ENCODE results near the gene GET4.
A peak's percentile ranks its signal among the peaks of the same experiment; 100 is the strongest.

GET4 gene

DNA sequence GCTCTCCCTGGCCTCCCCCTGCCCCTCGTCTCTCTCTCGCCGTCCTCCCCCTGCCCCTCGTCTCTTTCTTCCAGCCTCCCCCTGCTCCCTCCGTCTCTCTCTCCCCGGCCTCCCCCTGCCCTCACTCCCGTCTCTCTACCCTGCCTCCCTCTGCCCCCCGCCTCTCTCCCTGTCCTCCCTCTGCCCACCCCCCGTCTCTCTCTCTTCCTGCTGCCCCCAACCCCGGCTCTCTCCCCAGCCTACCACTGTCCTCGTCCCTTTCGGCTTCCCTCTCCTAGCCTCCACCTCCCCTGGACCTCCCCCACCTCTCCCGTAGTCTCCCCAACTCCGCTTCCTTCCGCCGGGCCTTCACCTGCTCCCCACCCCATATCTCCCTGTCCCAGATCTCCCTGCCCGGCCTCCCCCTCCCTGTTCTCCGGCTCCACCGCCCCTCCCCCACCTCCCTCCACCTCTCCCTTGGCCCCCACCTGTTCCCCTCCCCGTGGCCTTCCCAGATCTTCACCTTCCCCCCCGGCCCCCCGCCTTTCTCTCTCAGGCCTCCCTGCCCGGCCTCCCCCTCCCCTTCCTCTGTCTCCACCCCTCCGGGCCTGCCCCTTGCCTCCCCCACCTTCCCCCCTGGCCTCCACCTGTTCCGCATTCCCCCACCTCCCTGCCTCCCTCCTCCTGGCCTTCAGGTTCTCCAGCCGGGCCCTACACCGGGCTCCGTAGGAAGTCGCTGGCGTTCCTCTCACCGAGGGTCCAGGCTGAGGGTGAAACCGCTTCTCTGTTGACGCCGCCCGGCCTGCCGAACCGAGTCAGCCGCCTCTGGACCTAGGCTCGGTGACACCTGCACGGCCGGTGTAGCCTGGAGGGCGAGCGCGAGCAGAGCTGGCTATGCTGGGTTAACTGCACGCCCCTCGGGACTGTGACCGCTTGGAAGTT lies 1.2 kb downstream of the GET4 start:
- Histone ChIP-seq H3K9ac (ENCODE audit: low read depth in 1 of 2, low read length in 2 of 2) (peak overlapping the region; percentile 70 to 85), H3K9me3 (ENCODE audit: control insufficient read depth in 2 of 2, low read length in 2 of 2) (no peaks in the 10 kb centered on the region), H3K27me3 (ENCODE audit: control insufficient read depth in 2 of 2, insufficient read depth in 2 of 2, low read length in 2 of 2) (no peaks in the 10 kb centered on the region), H3K4me1 (ENCODE audit: control insufficient read depth in 2 of 2, insufficient read depth in 2 of 2, low read length in 2 of 2) (peaks cover 12 to 13% of the 10 kb centered on the region in 2 donors), H3K27ac (ENCODE audit: low read depth in 2 of 2, low read length in 2 of 2) (peak overlapping the region; percentile 89), H3K4me3 (ENCODE audit: low read length in 2 of 2) (peak overlapping the region; percentile 85 to 95), H3K36me3 (ENCODE audit: control insufficient read depth in 2 of 2, insufficient read depth in 2 of 2, low read length in 2 of 2) (peaks cover 3 to 14% of the 10 kb centered on the region in 2 donors)

- no peak overlapping the region for H3K9ac ChIP-seq (ENCODE audit: low read depth in 1 of 2, low read length in 2 of 2)
Observed at GRCh38 chr7:879093-879492, 2.7 kb downstream of the GET4 start.

DNA sequence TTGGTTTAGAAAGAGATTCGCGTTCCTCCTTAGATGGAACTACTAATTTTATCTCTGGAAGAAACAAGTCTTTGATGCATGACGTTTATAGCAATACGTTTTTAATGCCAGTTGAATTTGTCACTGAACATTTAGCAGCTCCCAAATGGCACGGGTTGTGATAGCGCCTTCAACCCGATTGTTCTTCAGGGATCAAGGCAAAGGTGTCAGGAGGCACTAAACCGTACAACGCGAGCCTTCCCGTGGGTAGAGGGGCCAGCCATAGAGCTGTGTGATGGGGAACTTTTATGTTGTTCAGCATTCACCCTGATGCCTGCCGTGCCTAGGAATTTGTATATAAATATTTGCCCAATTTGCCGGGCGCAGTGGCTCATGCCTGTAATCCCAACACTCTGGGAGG lies 3.4 kb downstream of the GET4 start:
- no peaks in the 10 kb centered on the region for H3K9me3 ChIP-seq (ENCODE audit: control insufficient read depth in 2 of 2, low read length in 2 of 2)
- no peak overlapping the region for H3K4me3 ChIP-seq (ENCODE audit: low read length in 2 of 2)
- no peaks in the 10 kb centered on the region for H3K27me3 ChIP-seq (ENCODE audit: control insufficient read depth in 2 of 2, insufficient read depth in 2 of 2, low read length in 2 of 2)
- peaks cover 0 to 9% of the 10 kb centered on the region in 2 donors for H3K36me3 ChIP-seq (ENCODE audit: control insufficient read depth in 2 of 2, insufficient read depth in 2 of 2, low read length in 2 of 2)
- no peak overlapping the region for H3K27ac ChIP-seq (ENCODE audit: low read depth in 2 of 2, low read length in 2 of 2)
- H3K4me1 ChIP-seq (ENCODE audit: control insufficient read depth in 2 of 2, insufficient read depth in 2 of 2, low read length in 2 of 2) = peaks cover 6% of the 10 kb centered on the region in 2 donors
- H3K9ac ChIP-seq (ENCODE audit: low read depth in 1 of 2, low read length in 2 of 2) = no peak overlapping the region

More at GRCh38 chr7:879093-879492, 2.7 kb downstream of the GET4 start:
- Histone ChIP-seq H3K27ac (ENCODE audit: low read depth in 2 of 2, low read length in 2 of 2) (no peak overlapping the region), H3K4me3 (ENCODE audit: low read length in 2 of 2) (no peak overlapping the region), H3K4me1 (ENCODE audit: control insufficient read depth in 2 of 2, insufficient read depth in 2 of 2, low read length in 2 of 2) (peaks cover 6% of the 10 kb centered on the region in 2 donors), H3K36me3 (ENCODE audit: control insufficient read depth in 2 of 2, insufficient read depth in 2 of 2, low read length in 2 of 2) (peaks cover 0 to 9% of the 10 kb centered on the region in 2 donors), H3K27me3 (ENCODE audit: control insufficient read depth in 2 of 2, insufficient read depth in 2 of 2, low read length in 2 of 2) (no peaks in the 10 kb centered on the region), H3K9me3 (ENCODE audit: control insufficient read depth in 2 of 2, low read length in 2 of 2) (no peaks in the 10 kb centered on the region)

DNA sequence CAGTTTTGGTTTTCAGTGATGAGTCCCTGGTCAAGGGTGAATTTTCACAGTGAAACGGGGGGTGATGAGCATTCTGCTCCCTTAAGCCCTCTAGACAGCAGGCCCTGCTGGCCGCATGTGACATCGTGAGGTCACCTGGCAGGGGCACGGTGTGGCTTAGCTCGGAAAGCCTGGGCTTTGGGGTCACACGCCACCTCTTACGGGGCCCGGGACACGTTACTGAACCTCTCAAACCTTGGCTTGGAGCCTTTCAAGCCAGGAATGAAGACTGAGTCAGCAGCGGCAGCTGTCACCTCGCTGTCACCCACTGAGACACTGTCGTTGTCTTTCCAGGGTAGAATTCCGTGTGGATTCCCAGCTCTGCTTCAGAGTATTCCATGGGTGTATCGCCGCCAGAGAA lies 4.1 kb downstream of the GET4 start:
- no peaks in the 10 kb centered on the region for H3K27me3 ChIP-seq (ENCODE audit: control insufficient read depth in 2 of 2, insufficient read depth in 2 of 2, low read length in 2 of 2)
- no peak overlapping the region for H3K4me3 ChIP-seq (ENCODE audit: low read length in 2 of 2)
- H3K4me1 ChIP-seq (ENCODE audit: control insufficient read depth in 2 of 2, insufficient read depth in 2 of 2, low read length in 2 of 2) = peaks cover 6% of the 10 kb centered on the region in 2 donors
- H3K27ac ChIP-seq (ENCODE audit: low read depth in 2 of 2, low read length in 2 of 2) = no peak overlapping the region
- no peaks in the 10 kb centered on the region for H3K9me3 ChIP-seq (ENCODE audit: control insufficient read depth in 2 of 2, low read length in 2 of 2)
- H3K36me3 ChIP-seq (ENCODE audit: control insufficient read depth in 2 of 2, insufficient read depth in 2 of 2, low read length in 2 of 2) = peaks cover 0 to 9% of the 10 kb centered on the region in 2 donors
- H3K9ac ChIP-seq (ENCODE audit: low read depth in 1 of 2, low read length in 2 of 2) = no peak overlapping the region

DNA sequence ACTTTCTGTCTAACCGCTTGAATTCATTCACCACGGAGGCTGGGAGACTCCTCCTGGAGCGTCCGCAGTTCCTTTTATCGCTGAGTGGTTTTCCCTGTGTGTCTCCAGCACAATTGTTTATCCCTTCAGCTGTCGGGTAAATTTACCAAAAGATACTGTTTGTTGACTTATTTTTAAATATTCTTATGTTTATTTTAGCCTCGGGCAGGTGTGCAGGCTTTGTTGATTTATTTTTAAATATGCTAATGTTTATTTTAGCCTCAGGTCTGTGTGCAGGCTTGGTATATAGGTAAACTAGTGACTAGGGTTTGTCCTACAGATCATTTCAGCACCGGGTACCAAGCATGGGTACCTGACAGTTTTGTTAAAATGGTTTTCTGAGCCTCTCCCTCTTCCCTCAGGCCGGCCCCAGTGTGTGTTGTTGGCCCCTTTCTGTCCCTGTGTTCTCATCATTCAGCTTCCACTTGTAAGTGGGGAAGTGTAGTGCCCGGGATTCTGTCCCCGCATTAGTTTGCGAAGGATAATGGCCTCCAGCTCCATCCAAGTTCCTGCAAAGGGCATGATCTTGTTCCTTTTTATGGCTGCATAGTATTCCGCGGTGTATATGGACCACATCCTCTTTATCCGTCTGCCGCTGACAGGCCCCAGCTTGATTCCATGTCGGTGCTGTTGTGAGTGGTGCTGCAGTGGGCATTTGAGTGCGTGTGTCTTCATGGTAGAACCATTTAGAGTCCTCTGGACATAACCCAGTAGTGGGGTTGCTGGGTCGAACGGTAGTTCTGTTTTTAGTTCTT lies 5.3 kb downstream of the GET4 start:
- H3K27ac ChIP-seq (ENCODE audit: low read depth in 2 of 2, low read length in 2 of 2) = no peak overlapping the region
- no peaks in the 10 kb centered on the region for H3K9me3 ChIP-seq (ENCODE audit: control insufficient read depth in 2 of 2, low read length in 2 of 2)
- H3K4me3 ChIP-seq (ENCODE audit: low read length in 2 of 2) = no peak overlapping the region
- peaks cover 1 to 14% of the 10 kb centered on the region in 2 donors for H3K36me3 ChIP-seq (ENCODE audit: control insufficient read depth in 2 of 2, insufficient read depth in 2 of 2, low read length in 2 of 2)
- no peak overlapping the region for H3K9ac ChIP-seq (ENCODE audit: low read depth in 1 of 2, low read length in 2 of 2)
- peaks cover 6% of the 10 kb centered on the region in 2 donors for H3K4me1 ChIP-seq (ENCODE audit: control insufficient read depth in 2 of 2, insufficient read depth in 2 of 2, low read length in 2 of 2)
- H3K27me3 ChIP-seq (ENCODE audit: control insufficient read depth in 2 of 2, insufficient read depth in 2 of 2, low read length in 2 of 2) = no peaks in the 10 kb centered on the region

- Histone ChIP-seq H3K9me3 (ENCODE audit: control insufficient read depth in 2 of 2, low read length in 2 of 2) (no peaks in the 10 kb centered on the region), H3K36me3 (ENCODE audit: control insufficient read depth in 2 of 2, insufficient read depth in 2 of 2, low read length in 2 of 2) (peaks cover 10 to 22% of the 10 kb centered on the region in 2 donors), H3K27me3 (ENCODE audit: control insufficient read depth in 2 of 2, insufficient read depth in 2 of 2, low read length in 2 of 2) (no peaks in the 10 kb centered on the region), H3K9ac (ENCODE audit: low read depth in 1 of 2, low read length in 2 of 2) (no peak overlapping the region), H3K4me1 (ENCODE audit: control insufficient read depth in 2 of 2, insufficient read depth in 2 of 2, low read length in 2 of 2) (peaks cover 6% of the 10 kb centered on the region in 2 donors), H3K27ac (ENCODE audit: low read depth in 2 of 2, low read length in 2 of 2) (no peak overlapping the region), H3K4me3 (ENCODE audit: low read length in 2 of 2) (no peak overlapping the region)
Observed at GRCh38 chr7:882336-883035, 6.1 kb downstream of the GET4 start.

DNA sequence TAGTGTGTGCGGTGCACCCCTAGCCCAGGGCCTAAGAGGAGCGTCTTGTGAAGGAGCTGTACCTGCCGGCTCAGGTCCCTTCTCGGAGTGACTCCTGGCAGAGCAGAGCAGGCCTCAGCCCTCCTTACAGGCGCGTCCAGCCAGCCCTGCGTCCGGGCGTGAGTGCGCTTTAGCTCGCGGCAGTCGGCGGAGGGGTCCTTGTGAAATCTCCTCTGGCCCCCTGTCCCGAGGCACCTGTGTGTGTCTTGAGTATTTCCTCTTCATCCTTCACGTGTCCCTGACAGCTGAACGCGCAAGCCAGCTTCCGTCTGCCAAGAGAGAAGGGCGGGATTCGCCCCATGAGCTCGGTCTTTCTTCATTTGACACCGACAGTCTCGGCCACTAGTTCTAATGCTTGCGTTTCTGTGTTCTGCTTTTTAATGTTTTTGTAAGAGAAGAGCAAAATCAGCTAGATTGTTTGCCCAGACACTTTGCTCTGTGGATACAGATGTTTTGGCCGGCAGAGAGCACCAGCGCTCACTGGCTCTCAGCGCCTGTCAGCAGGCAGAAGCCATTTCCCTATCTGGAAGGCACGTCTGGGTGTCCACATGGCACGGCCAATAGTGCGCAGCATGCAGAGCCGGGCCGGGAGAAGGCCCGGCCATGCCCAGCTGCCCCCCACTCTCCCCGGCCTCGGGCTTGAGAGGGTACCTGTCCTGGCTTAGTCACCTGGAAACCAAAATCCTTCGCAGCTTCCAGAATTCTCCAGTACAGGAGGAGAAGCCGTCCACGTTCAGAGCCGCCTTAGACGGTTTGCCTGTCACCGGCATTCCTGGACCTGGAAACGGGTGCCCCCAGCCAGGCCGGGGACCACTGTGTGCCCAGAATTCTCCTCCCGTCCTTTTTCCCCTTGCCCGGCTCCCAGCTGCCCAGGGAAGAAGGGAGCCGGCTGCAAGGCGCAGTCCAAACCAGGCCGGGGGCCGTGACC lies 7.0 kb downstream of the GET4 start:
- H3K9ac ChIP-seq (ENCODE audit: low read depth in 1 of 2, low read length in 2 of 2) = no peak overlapping the region
- peaks cover under 1% of the 10 kb centered on the region in 2 donors for H3K4me1 ChIP-seq (ENCODE audit: control insufficient read depth in 2 of 2, insufficient read depth in 2 of 2, low read length in 2 of 2)
- peaks cover 17 to 30% of the 10 kb centered on the region in 2 donors for H3K36me3 ChIP-seq (ENCODE audit: control insufficient read depth in 2 of 2, insufficient read depth in 2 of 2, low read length in 2 of 2)
- H3K4me3 ChIP-seq (ENCODE audit: low read length in 2 of 2) = no peak overlapping the region
- H3K27me3 ChIP-seq (ENCODE audit: control insufficient read depth in 2 of 2, insufficient read depth in 2 of 2, low read length in 2 of 2) = no peaks in the 10 kb centered on the region
- no peaks in the 10 kb centered on the region for H3K9me3 ChIP-seq (ENCODE audit: control insufficient read depth in 2 of 2, low read length in 2 of 2)
- no peak overlapping the region for H3K27ac ChIP-seq (ENCODE audit: low read depth in 2 of 2, low read length in 2 of 2)

DNA sequence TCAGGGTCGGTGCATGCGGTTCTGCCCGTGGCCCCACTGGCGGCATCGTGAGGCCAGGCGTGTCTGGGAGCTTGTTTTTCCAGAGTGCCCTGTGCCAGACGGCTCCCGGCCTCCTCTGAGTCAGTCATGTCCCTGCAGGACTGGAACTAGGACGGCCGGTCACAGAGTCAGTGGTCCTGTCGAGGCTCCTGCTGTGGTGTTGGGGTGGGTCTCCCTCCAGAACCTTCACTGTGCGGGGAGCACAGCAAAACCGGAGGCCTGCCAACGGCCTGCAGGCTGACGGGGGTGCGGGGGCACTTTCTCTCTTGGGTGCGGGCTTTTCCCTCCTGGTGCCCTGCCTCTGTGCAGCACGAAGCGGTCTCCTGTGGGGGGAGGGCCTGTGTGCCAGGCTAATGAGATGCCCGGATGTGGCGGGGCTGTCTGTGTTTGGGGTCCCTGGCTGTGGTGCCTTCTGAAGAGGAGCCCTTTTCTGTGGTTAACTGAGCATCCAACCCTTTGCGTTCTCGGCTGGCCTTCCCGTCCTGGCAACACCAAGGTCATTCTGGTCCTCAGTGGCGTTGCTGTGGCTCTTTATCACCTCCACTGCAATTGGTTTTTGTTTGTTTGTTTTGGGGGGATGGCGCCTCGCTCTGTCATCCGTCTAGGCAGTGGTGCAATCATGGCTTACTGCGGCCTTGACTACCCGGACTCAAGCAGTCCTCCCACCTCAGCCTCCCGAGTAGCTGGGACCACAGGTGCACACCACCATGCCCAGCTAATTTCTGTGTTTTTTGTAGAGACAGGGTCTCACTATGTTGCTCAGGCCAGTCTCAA lies 8.0 kb downstream of the GET4 start:
- H3K4me3 ChIP-seq (ENCODE audit: low read length in 2 of 2) = no peak overlapping the region
- peaks cover 21 to 35% of the 10 kb centered on the region in 2 donors for H3K36me3 ChIP-seq (ENCODE audit: control insufficient read depth in 2 of 2, insufficient read depth in 2 of 2, low read length in 2 of 2)
- H3K9me3 ChIP-seq (ENCODE audit: control insufficient read depth in 2 of 2, low read length in 2 of 2) = no peaks in the 10 kb centered on the region
- H3K27ac ChIP-seq (ENCODE audit: low read depth in 2 of 2, low read length in 2 of 2) = no peak overlapping the region
- no peaks in the 10 kb centered on the region for H3K27me3 ChIP-seq (ENCODE audit: control insufficient read depth in 2 of 2, insufficient read depth in 2 of 2, low read length in 2 of 2)
- H3K4me1 ChIP-seq (ENCODE audit: control insufficient read depth in 2 of 2, insufficient read depth in 2 of 2, low read length in 2 of 2) = no peaks in the 10 kb centered on the region
- H3K9ac ChIP-seq (ENCODE audit: low read depth in 1 of 2, low read length in 2 of 2) = no peak overlapping the region

All from mucosa of rectum (tissue), 2 donors.